CD14-positive monocyte (primary cell): ENCODE results near the gene DDHD1. TPM values are rescaled to one million over a fixed set of nuclear protein-coding genes. Genes with fewer than 3 reads are reported as not detected.

ENCODE experiments used
- DNase-seq, 3 donors: peaks; one replicate each; pipeline ENCODE4 v3.0.0-alpha.2; 2011 to 2022
- H2AFZ ChIP-seq: 2 replicates; pipeline ENCODE4 v1.6.0; 2012; ENCODE audit warnings: mild to moderate bottlenecking, low read depth, low read length, inconsistent platforms; ENCODE audit not compliant: insufficient read depth, poor library complexity, severe bottlenecking
- H3K27ac ChIP-seq, 2 donors: 1 replicate in 1 of 2; 2 replicates in 1 of 2; pipeline ENCODE4 v1.5.1; 2012 to 2013; ENCODE audit warnings: low read length in 2 of 2, control low read depth in 1 of 2, inconsistent platforms in 1 of 2, low read depth in 1 of 2, mild to moderate bottlenecking in 1 of 2
- H3K27me3 ChIP-seq, 2 donors: one replicate each; pipeline versions ENCODE4 v1.6.0 to v1.6.1; 2011 to 2013; ENCODE audit warnings: low read length in 2 of 2; ENCODE audit not compliant: control insufficient read depth in 2 of 2, insufficient read depth in 2 of 2
- H3K36me3 ChIP-seq, 2 donors: replicated peaks in 1 of 2; 1 replicate in 1 of 2; 2 replicates in 1 of 2; pipeline versions ENCODE4 v1.5.1 to v1.6.1; 2012 to 2013; ENCODE audit warnings: low read length in 2 of 2, control low read depth in 1 of 2, inconsistent platforms in 1 of 2, mild to moderate bottlenecking in 1 of 2; ENCODE audit not compliant: insufficient read depth in 2 of 2, control insufficient read depth in 1 of 2
- H3K4me1 ChIP-seq, 2 donors: 1 replicate in 1 of 2; 2 replicates in 1 of 2; pipeline versions ENCODE4 v1.5.1 to v1.6.1; 2012 to 2013; ENCODE audit warnings: low read length in 2 of 2, control low read depth in 1 of 2, inconsistent platforms in 1 of 2, mild to moderate bottlenecking in 1 of 2, moderate library complexity in 1 of 2; ENCODE audit not compliant: insufficient read depth in 2 of 2, control insufficient read depth in 1 of 2
- H3K4me2 ChIP-seq: replicated peaks from 2 replicates; pipeline ENCODE3; 2012; ENCODE audit warnings: low read length, moderate library complexity, mild to moderate bottlenecking; ENCODE audit not compliant: poor library complexity, severe bottlenecking; ENCODE audit errors: extremely low read depth
- H3K4me3 ChIP-seq, 3 experiments: fragments of 200-600 bp in 1 of 3; sonication (generic) in 1 of 3; replicated peaks in 1 of 3; 1 replicate in 2 of 3; 2 replicates in 1 of 3; pipeline ENCODE4 v1.5.1; 2011 to 2013; ENCODE audit warnings: low read length in 3 of 3, mild to moderate bottlenecking in 3 of 3, control low read depth in 2 of 3, low read depth in 2 of 3, inconsistent platforms in 1 of 3, moderate library complexity in 1 of 3
- H3K79me2 ChIP-seq: 2 replicates; pipeline ENCODE4 v1.6.0; 2012; ENCODE audit warnings: mild to moderate bottlenecking, control low read depth, inconsistent platforms, low read length, moderate library complexity; ENCODE audit not compliant: insufficient read depth
- H3K9ac ChIP-seq: 2 replicates; pipeline ENCODE4 v1.6.0; 2017; ENCODE audit warnings: low read length, mild to moderate bottlenecking; ENCODE audit not compliant: insufficient read depth, poor library complexity, severe bottlenecking
- H3K9me3 ChIP-seq, 2 donors: replicated peaks in 1 of 2; 1 replicate in 1 of 2; 2 replicates in 1 of 2; pipeline versions ENCODE4 v1.5.1 to v1.6.1; 2012 to 2013; ENCODE audit warnings: low read length in 2 of 2, control low read depth in 1 of 2; ENCODE audit not compliant: control insufficient read depth in 1 of 2, insufficient read depth in 1 of 2
- H4K20me1 ChIP-seq: 2 replicates; pipeline ENCODE4 v1.6.0; 2012; ENCODE audit warnings: mild to moderate bottlenecking, low read length, control low read depth, moderate library complexity; ENCODE audit not compliant: insufficient read depth
- H3K27ac Mint-ChIP-seq, 7 donors: one replicate each; pipeline ENCODE4 v1.8.0; 2020; ENCODE audit warnings: mild to moderate bottlenecking in 7 of 7, mixed read lengths in 7 of 7, moderate library complexity in 6 of 7, inconsistent platforms in 2 of 7
- H3K27me3 Mint-ChIP-seq, 3 donors: one replicate each; pipeline ENCODE4 v1.8.0; 2021 to 2022; ENCODE audit warnings: low read depth in 3 of 3, mild to moderate bottlenecking in 3 of 3, mixed read lengths in 3 of 3, moderate library complexity in 3 of 3, inconsistent platforms in 1 of 3
- H3K36me3 Mint-ChIP-seq, 2 donors: one replicate each; pipeline ENCODE4 v1.8.0; 2020; ENCODE audit warnings: mixed read lengths in 2 of 2, inconsistent platforms in 1 of 2, mild to moderate bottlenecking in 1 of 2
- H3K4me1 Mint-ChIP-seq: one replicate; pipeline ENCODE4 v1.8.0; 2020; ENCODE audit warnings: mild to moderate bottlenecking, mixed read lengths
- H3K4me3 Mint-ChIP-seq, 2 donors: one replicate each; pipeline ENCODE4 v1.8.0; 2020; ENCODE audit warnings: mild to moderate bottlenecking in 2 of 2, mixed read lengths in 2 of 2, moderate library complexity in 1 of 2
- H3K9me3 Mint-ChIP-seq, 7 donors: one replicate each; pipeline ENCODE4 v1.8.0; 2020 to 2022; ENCODE audit warnings: mixed read lengths in 7 of 7, mild to moderate bottlenecking in 6 of 7, moderate library complexity in 6 of 7, inconsistent platforms in 2 of 7
- whole genome bisulfite sequencing: methylation state at CpG from one replicate; pipeline ENCODE4 v1.1.5; 2013; ENCODE audit warnings: missing lambda C conversion rate; ENCODE audit not compliant: insufficient coverage; 5-methylcytosine and 5-hydroxymethylcytosine counted together
- intact Hi-C, 2 donors: fragments of 100-400 bp; cut with micrococcal nuclease; formaldehyde crosslinking; loops; one replicate each; pipeline versions ENCODE4 v1.15.0 to v1.15.1; 2023
- polyA plus RNA-seq, 3 donors: library from polyadenylated mRNA; depleted of rRNA in 1 of 3; unstranded in 2 of 3; stranded (reverse) in 1 of 3; fragments of 300-500 nt in 2 of 3; fragments of >200 nt in 1 of 3; fragmentation: Illumina TruSeq in 2 of 3; gene quantifications; 1 replicate in 2 of 3; 2 replicates in 1 of 3; pipeline ENCODE4 v1.2.3, GENCODE V29; 2012 to 2021
- TF ChIP-seq, protein P1 (sequence below): fragments of 200-600 bp; IDR thresholded peaks from one replicate; pipeline ENCODE4 v1.8.0; 2022; ENCODE audit warnings: antibody characterized with exemption, mild to moderate bottlenecking

DDHD1 gene
- polyA plus RNA-seq, 3 donors: 2.2 to 7.0 (median 3.1) TPM

DNA sequence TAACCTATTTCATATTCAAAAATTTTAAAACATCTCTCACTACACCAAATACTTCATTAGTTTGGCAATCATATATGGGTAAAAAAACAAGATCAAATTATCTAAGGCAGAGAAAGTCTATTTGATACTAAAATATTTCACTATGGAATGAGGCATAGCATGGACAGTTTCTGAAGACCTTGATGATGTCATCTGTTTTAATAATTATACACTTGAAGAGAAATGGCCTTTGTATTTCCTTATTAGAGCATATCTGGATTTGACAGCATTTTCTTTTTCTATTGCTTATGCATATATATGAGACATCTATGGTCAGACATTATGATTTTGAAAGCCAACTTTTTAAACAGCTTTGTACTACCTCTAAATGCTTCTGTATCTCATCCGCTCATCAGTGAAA is 88.6 kb downstream of the DDHD1 start:
- no peak overlapping the region for H3K4me2 ChIP-seq
- no peak overlapping the region for H3K27ac ChIP-seq
- Mint-ChIP-seq H3K4me3 (no peak overlapping the region), H3K27ac (no peak overlapping the region), H3K36me3 (peaks cover 11 to 12% of the 10 kb centered on the region in 2 donors), H3K9me3 (peaks cover 0 to 1% (median 0%) of the 10 kb centered on the region in 7 donors), H3K4me1 (peaks cover 7% of the 10 kb centered on the region), H3K27me3 (no peaks in the 10 kb centered on the region)
- peaks cover 4 to 6% of the 10 kb centered on the region in 2 donors for H3K36me3 ChIP-seq
- H3K9ac ChIP-seq: no peak overlapping the region
- no peak for DNase-seq
- H3K4me1 ChIP-seq: peaks cover 2 to 6% of the 10 kb centered on the region in 2 donors
- WGBS: no CpG with 5 or more reads among the region's 1 CpG
- H3K4me3 ChIP-seq: no peak overlapping the region
- no peaks in the 10 kb centered on the region for H3K9me3 ChIP-seq
- no peaks in the 10 kb centered on the region for H3K79me2 ChIP-seq
- H3K27me3 ChIP-seq: no peaks in the 10 kb centered on the region
- TF ChIP-seq, protein P1, sequence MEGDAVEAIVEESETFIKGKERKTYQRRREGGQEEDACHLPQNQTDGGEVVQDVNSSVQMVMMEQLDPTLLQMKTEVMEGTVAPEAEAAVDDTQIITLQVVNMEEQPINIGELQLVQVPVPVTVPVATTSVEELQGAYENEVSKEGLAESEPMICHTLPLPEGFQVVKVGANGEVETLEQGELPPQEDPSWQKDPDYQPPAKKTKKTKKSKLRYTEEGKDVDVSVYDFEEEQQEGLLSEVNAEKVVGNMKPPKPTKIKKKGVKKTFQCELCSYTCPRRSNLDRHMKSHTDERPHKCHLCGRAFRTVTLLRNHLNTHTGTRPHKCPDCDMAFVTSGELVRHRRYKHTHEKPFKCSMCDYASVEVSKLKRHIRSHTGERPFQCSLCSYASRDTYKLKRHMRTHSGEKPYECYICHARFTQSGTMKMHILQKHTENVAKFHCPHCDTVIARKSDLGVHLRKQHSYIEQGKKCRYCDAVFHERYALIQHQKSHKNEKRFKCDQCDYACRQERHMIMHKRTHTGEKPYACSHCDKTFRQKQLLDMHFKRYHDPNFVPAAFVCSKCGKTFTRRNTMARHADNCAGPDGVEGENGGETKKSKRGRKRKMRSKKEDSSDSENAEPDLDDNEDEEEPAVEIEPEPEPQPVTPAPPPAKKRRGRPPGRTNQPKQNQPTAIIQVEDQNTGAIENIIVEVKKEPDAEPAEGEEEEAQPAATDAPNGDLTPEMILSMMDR: no peak
- H4K20me1 ChIP-seq: no peaks in the 10 kb centered on the region
- intact Hi-C loops: no loop called here
- no peak overlapping the region for H2AFZ ChIP-seq

DNA sequence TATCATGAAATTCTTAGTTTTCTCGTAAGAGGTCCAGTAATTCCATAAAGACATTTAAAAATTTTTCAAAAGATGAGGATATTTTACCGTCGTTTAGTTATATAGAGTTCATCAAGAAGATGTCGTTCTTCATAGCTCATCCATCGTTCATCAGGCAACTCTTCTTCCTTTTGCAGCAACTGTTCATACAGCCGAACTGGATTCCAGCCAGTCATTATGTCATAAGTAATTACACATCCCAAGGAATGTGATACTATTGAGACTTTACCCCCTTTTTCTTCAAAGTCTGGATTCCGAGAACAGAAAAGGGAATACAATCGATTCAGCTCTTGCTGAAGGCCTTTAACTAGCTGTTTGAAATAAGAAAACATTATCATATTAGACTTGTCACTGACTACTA is 90.3 kb downstream of the DDHD1 start:
- Mint-ChIP-seq H3K4me3 (no peak overlapping the region), H3K27ac (no peak overlapping the region), H3K4me1 (peaks cover 7% of the 10 kb centered on the region), H3K36me3 (peaks cover 3 to 10% of the 10 kb centered on the region in 2 donors), H3K27me3 (no peaks in the 10 kb centered on the region), H3K9me3 (no peaks in the 10 kb centered on the region)
- Histone ChIP-seq H3K9ac (no peak overlapping the region), H3K36me3 (peaks cover 0 to 4% of the 10 kb centered on the region in 2 donors), H4K20me1 (no peaks in the 10 kb centered on the region), H3K4me3 (no peak overlapping the region), H3K79me2 (no peaks in the 10 kb centered on the region), H2AFZ (no peak overlapping the region), H3K27ac (no peak overlapping the region), H3K4me1 (peaks cover 2 to 6% of the 10 kb centered on the region in 2 donors), H3K27me3 (no peaks in the 10 kb centered on the region), H3K4me2 (no peak overlapping the region), H3K9me3 (no peaks in the 10 kb centered on the region)
- intact Hi-C loops: no loop called here
- 97% methylated on average over 5 of the region's 8 CpGs for WGBS
- TF ChIP-seq, protein P1: no peak
- no peak for DNase-seq
